GM21717 (cell line): ENCODE results near the gene PRODH2.
"Not testable (repeated sequence)": the region's sequence is repeated elsewhere in the genome, so short reads cannot be mapped to it uniquely, and the experiment has no call there.

Experiments used
- ATAC-seq: cut with Tn5 transposase; IDR thresholded peaks from one replicate; pipeline ENCODE4 v1.9.1; 2021; ENCODE audit warnings: mild to moderate bottlenecking, moderate library complexity; ENCODE audit not compliant: unreplicated experiment

PRODH2 gene

GRCh38 chr19:35783469-35784434 is 28.9 kb downstream of the PRODH2 start:
- no peak for ATAC-seq

GRCh38 chr19:35782589-35782988 is 30.1 kb downstream of the PRODH2 start:
- ATAC-seq: no peak

- ATAC-seq: no peak
Measured at GRCh38 chr19:35781650-35782049, 31.0 kb downstream of the PRODH2 start.

GRCh38 chr19:35780717-35781116 is 31.9 kb downstream of the PRODH2 start:
- no peak for ATAC-seq

DNA sequence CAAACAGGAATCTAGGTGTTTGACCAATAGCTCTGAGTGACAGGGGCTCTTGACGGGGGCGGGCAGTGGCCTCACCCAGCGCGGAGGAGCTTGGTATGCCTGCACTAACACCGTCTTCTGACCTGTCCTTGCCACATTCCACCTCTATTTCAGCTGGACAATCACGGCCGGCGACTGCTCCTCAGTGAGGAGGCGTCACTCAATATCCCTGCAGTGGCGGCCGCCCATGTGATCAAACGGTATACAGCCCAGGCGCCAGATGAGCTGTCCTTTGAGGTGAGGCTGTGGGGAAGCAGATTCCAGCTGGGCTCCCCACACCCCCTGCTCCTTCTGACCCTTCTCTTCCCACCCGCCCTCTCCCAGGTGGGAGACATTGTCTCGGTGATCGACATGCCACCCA is 32.6 kb downstream of the PRODH2 start:
- no peak for ATAC-seq

DNA sequence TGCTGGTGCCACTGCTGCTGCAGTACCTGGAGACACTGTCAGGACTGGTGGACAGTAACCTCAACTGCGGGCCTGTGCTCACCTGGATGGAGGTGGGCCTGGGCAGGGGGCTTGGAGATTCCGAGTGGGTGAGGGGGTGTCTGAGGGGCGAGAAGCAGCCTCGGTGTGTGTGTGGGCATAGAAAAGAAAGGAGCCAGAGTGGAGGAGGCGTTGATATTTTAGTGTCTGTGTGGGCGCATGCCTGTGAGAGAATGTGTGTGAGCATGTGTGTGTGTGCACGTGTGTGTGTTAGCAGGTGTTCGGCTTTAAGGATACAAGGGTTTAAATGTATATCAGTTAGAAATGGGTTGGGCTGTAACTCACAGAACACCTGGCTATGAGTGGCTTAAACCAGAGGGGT is 33.6 kb downstream of the PRODH2 start:
- ATAC-seq: no peak

DNA sequence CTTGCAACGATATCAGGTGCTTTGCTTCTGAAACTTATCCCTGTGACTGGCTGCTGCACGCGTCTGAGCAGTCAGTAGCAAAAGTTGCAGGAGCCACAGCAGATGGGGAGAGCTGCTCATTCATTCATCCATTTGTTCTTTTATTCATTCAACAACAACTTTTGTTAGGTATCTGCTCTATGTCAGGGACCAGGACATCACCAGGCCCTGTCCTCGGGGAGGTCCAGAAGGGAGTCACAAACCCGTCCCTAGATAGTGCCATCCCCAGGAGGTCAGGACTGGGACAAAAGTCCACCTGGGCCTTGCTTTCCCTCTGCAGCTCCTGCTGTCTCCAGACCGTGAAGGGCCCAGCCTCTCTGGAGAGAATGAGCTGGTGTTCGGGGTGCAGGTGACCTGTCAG is 34.7 kb downstream of the PRODH2 start:
- ATAC-seq: no peak

GRCh38 chr19:35777086-35777841 is 35.4 kb downstream of the PRODH2 start:
- no peak for ATAC-seq

GRCh38 chr19:35776102-35776788 is 36.4 kb downstream of the PRODH2 start:
- ATAC-seq: no peak

GRCh38 chr19:35775298-35776101 is 37.1 kb downstream of the PRODH2 start, which contains the start of gene ARHGAP33:
TSS of gene ARHGAP33 (plus strand) at chr19:35775564. CDS start at chr19:35775659, 95 bp downstream.
- peak; percentile 75 for ATAC-seq

GRCh38 chr19:35775046-35775297 is 37.7 kb downstream of the PRODH2 start:
- ATAC-seq: no peak

- ATAC-seq: no peak
Measured at GRCh38 chr19:35774274-35775045, 38.2 kb downstream of the PRODH2 start.

DNA sequence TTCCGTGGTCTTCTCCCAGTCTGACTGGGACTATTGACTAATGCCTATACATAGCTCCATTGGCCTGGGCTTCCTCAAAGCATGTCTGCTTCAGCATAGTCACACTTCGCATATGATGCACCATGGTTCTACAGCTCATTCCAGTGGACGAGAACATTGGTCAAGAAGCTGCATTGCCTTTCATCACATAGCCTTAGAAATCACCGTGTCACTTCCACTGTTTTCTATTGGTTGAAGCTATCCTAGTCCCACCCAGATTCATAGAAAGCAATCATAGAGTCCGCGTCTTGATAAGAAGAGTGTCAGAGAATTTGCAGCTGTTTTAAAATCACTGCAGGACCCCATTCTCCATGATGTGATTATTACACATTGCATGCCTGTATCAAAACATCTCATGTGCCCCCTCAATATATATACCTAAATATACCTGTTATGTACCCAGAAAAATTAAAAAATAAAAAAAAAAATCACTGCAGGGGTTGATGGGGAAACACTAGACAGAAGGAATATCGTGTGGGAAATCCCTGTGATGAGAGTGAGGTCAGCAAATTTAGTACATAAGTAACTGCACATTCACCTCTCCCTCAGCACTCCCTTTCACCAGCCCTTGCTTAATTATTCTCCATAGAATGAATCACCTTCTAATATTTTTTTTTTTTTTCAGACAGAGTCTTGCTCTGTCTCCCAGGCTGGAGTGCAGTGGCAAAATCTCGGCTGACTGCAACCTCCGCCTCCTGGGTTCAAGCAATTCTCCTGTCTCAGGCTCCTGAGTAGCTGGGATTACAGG is 39.4 kb downstream of the PRODH2 start:
- no peak for ATAC-seq

- not testable (repeated sequence) for ATAC-seq
Measured at GRCh38 chr19:35772362-35772761, 40.3 kb downstream of the PRODH2 start.

DNA sequence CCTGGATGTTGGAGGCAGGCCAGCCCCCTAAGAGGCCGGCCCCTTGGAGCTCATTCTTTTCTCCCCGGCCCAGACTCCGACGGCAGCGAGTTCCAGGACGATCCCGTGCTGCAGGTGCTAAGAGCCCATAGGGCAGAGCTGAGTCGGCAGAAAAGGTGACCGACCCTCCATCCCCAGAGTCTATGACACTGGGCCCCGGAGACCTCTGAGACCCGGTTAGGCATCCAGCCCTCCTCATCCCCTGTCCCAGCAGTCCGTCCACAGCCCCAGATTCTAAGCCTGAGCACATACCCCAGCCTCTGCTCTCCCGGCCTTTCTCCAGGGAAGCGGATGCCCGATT is 44.6 kb downstream of the PRODH2 start:
- no peak for ATAC-seq

- ATAC-seq: no peak
Measured at GRCh38 chr19:35767288-35768081, 45.2 kb downstream of the PRODH2 start.

GRCh38 chr19:35766571-35767104 is 46.0 kb downstream of the PRODH2 start:
- ATAC-seq: no peak
